Measurements from ENCODE around the gene CORIN. TPM values are rescaled to one million over a fixed set of nuclear protein-coding genes. Genes with fewer than 3 reads are reported as not detected.

The CORIN gene
- total and polyA plus RNA-seq, 2 of the 13 experiments (the other 11 are each of a cell fraction or from before 2014, with no cell fraction given): 0.84 to 1.2 TPM

DNA sequence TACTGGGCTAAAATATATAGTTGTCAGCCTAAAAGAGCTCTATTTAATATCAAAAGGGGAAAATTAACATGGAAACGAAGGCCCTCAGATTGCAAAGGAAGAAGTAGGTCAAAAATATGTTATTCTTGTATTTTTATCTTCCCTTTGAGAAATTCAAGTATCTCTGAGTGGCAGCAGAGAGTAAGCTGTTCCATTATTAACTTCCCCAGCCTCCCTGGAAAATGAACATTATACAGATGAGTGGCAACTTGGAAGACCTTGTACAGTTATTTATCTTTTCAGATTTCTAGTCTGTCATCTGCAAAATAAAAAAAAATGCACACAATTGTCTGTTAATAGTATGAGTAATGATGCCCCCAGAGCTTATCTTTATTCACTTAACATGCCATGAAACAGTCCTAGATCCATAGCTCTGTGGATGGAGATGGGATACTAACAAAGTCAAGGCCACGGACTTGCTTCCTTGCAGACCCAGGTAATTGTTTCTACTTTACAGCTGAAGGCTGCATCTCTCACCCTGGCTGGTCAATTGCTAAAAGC, 93.0 kb downstream of the CORIN start:
- FAIRE-seq: no peak
- no peaks in the 10 kb centered on the region for H3K27me3 ChIP-seq (ENCODE audit: control insufficient read depth in 1 of 2, insufficient read depth in 2 of 2, low read length in 2 of 2)
- peaks cover 11% of the 10 kb centered on the region for H3K4me1 ChIP-seq (ENCODE audit: insufficient read depth, low read length)
- no peaks in the 10 kb centered on the region for H4K20me1 ChIP-seq (ENCODE audit: insufficient read depth, low read length)
- H3K27ac ChIP-seq (ENCODE audit: extremely low read length, insufficient read depth, low read length): no peak overlapping the region
- no peak overlapping the region for H3K4me3 ChIP-seq (replicated peaks in 1 of 3; ENCODE audit: insufficient read depth in 1 of 3, low read depth in 2 of 3, low read length in 3 of 3)
- H2AFZ ChIP-seq (ENCODE audit: low read length): no peak overlapping the region
- no peak for DNase-seq (ENCODE audit: low spot score)
- POLR2A ChIA-PET: no interaction called here
- CTCF ChIA-PET (ENCODE audit: low intra/inter-chr PET ratio, low total read pairs): interaction anchor here (0.6 kb wide), 1 partner anchor 49 kb away, joined by 4 read pairs; no protein-coding TSS in a partner anchor
- TF ChIP-seq ZNF30 (CRISPR knock-in tag; IDR thresholded peaks at IDR 0.05) (no peak), CHD4 (IDR thresholded peaks at IDR 0.05; ENCODE audit: borderline replicate concordance, low read length) (no peak), TBX3 (IDR thresholded peaks at IDR 0.05; ENCODE audit: borderline replicate concordance) (no peak), MTA3 (CRISPR knock-in tag; IDR thresholded peaks at IDR 0.05) (no peak), ZNF772 (CRISPR knock-in tag; IDR thresholded peaks at IDR 0.05) (no peak), RNF2 (conservative IDR thresholded peaks at IDR 0.05; ENCODE audit: low read depth) (no peak), ZNF296 (CRISPR knock-in tag; conservative IDR thresholded peaks at IDR 0.05) (no peak), JARID2 (CRISPR knock-in tag; IDR thresholded peaks at IDR 0.05; ENCODE audit: insufficient replicate concordance) (no peak), ZNF761 (CRISPR knock-in tag; conservative IDR thresholded peaks at IDR 0.05) (no peak)
- TF ChIP-seq, protein P1, sequence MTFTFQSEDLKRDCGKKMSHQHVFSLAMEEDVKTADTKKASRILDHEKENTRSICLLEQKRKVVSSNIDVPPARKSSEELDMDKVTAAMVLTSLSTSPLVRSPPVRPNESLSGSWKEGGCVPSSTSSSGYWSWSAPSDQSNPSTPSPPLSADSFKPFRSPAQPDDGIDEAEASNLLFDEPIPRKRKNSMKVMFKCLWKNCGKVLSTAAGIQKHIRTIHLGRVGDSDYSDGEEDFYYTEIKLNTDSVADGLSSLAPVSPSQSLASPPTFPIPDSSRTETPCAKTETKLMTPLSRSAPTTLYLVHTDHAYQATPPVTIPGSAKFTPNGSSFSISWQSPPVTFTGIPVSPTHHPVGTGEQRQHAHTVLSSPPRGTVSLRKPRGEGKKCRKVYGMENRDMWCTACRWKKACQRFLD (CRISPR knock-in tag; IDR thresholded peaks at IDR 0.05; ENCODE audit: borderline replicate concordance): no peak
- TF ChIP-seq, protein P2, sequence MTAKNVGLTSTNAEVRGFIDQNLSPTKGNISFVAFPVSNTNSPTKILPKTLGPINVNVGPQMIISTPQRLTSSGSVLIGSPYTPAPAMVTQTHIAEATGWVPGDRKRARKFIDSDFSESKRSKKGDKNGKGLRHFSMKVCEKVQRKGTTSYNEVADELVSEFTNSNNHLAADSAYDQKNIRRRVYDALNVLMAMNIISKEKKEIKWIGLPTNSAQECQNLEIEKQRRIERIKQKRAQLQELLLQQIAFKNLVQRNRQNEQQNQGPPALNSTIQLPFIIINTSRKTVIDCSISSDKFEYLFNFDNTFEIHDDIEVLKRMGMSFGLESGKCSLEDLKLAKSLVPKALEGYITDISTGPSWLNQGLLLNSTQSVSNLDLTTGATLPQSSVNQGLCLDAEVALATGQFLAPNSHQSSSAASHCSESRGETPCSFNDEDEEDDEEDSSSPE (CRISPR knock-in tag; IDR thresholded peaks at IDR 0.05): no peak
- TF ChIP-seq, protein P3, sequence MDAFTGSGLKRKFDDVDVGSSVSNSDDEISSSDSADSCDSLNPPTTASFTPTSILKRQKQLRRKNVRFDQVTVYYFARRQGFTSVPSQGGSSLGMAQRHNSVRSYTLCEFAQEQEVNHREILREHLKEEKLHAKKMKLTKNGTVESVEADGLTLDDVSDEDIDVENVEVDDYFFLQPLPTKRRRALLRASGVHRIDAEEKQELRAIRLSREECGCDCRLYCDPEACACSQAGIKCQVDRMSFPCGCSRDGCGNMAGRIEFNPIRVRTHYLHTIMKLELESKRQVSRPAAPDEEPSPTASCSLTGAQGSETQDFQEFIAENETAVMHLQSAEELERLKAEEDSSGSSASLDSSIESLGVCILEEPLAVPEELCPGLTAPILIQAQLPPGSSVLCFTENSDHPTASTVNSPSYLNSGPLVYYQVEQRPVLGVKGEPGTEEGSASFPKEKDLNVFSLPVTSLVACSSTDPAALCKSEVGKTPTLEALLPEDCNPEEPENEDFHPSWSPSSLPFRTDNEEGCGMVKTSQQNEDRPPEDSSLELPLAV (CRISPR knock-in tag; conservative IDR thresholded peaks at IDR 0.05; ENCODE audit: low read depth): no peak
- TF ChIP-seq, protein P4, sequence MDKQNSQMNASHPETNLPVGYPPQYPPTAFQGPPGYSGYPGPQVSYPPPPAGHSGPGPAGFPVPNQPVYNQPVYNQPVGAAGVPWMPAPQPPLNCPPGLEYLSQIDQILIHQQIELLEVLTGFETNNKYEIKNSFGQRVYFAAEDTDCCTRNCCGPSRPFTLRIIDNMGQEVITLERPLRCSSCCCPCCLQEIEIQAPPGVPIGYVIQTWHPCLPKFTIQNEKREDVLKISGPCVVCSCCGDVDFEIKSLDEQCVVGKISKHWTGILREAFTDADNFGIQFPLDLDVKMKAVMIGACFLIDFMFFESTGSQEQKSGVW (CRISPR knock-in tag; IDR thresholded peaks at IDR 0.05; ENCODE audit: borderline replicate concordance): no peak
- no peaks in the 10 kb centered on the region for H3K36me3 ChIP-seq (replicated peaks in 1 of 2; ENCODE audit: control insufficient read depth in 1 of 2, insufficient read depth in 2 of 2, low read length in 2 of 2)
- no peaks in the 10 kb centered on the region for H3K9me3 ChIP-seq (ENCODE audit: low read length)
- WGBS (ENCODE audit: low lambda C conversion rate): 28% methylated on average over 2 of the region's 2 CpGs
- ATAC-seq: no peak
- no peak overlapping the region for H3K9ac ChIP-seq (ENCODE audit: insufficient read depth, low read depth, low read length)
- intact Hi-C loops (cut with micrococcal nuclease; ENCODE audit: unreplicated experiment): no loop called here
- no TSS peak for BruUV-seq (replicated peaks)
- H3K4me2 ChIP-seq (ENCODE audit: low read depth, low read length): no peak overlapping the region
- H3K79me2 ChIP-seq (ENCODE audit: insufficient read depth, low read length): no peaks in the 10 kb centered on the region
- in situ Hi-C loops (cut with HindIII; ENCODE audit: extremely low pct_ligation_motif_present, low pct_unique_long_range_greater_than_20kb): no loop called here

Data from HepG2 (cell line).